ENCODE measurements around the gene IDNK.
A peak's percentile ranks its signal among the peaks of the same experiment; 100 is the strongest.
"Not testable (repeated sequence)": the region's sequence is repeated elsewhere in the genome, so short reads cannot be mapped to it uniquely, and the experiment has no call there.

IDNK gene

DNA sequence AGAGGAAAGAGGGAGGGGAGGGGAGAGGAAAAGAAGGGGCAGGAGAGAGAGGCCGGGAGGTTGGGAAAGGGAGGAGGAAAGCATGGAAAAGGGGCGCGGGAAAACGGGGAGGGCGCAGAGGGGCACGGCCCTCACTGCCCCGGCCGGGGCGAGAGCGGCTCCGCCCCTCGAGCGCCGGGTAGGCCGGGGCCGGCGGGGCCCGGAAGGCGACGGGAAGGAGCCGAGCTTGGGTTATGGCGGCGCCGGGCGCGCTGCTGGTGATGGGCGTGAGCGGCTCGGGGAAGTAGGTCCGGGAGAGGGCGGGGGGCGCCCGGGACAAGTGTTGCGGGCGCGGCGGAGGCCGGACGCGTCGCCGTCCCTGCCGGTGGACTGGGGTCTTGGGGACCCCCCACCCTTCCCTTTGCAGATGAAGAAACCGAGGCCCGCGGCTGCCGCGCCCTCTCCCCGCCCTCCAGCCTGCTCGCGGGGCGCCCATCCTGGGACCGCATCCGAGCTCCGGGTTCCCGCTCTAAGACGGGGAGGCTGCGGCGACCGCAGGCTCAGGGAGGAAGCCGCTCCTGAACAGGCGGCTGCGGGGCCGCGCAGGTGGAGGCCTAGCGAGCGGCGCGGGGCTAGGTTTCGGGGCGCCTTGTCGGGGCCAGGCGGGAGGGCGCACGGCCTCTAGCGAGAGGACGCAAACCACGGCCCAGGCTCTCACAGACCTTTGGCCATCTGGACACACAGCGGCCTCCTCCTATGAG, at the start of gene IDNK:
IDNK (plus strand) TSS at position 205 of the 740 bp plus-strand sequence; CDS start at position 234, 29 bp downstream.
- DNase-seq, result peak; percentile 61

DNA sequence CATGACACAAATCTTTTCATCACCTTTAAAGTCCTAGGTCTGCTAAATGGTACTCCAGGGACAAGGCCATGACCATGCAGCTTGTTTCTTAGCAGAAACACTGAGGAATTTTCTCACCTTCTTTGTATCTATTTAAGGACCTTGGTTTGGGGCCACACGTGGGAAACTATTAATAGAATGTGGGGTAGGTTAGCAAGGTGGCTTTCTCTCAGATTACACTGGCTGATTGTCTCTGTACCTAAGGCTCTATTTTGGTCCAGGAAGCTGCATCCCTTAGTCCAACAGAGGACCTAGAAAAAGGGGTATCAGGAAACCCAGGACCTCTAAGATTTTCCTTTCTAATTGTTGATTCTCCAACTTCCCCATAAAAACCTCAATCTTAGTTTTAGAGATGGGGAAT, 48.5 kb upstream of the IDNK start:
- DNase-seq, result no peak

DNA sequence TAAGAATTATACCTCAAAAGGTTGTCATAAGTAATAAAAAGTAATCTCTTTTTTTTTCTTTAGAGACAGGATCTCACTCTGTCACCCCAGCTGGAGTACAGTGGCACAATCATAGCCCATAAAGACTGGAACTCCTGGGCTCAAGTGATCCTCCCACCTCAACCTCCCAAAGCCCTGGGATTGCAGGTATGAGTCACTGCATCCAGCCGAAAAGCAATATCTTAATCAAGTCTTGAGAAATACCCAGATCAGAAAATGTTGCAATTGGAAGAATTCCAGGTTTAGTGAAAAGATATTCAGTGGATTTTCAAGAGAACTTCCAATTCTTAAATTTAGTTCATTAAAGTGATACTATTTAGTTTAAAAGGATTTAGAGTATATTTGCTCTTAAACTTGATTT, 40.9 kb upstream of the IDNK start:
- no peak for DNase-seq

DNA sequence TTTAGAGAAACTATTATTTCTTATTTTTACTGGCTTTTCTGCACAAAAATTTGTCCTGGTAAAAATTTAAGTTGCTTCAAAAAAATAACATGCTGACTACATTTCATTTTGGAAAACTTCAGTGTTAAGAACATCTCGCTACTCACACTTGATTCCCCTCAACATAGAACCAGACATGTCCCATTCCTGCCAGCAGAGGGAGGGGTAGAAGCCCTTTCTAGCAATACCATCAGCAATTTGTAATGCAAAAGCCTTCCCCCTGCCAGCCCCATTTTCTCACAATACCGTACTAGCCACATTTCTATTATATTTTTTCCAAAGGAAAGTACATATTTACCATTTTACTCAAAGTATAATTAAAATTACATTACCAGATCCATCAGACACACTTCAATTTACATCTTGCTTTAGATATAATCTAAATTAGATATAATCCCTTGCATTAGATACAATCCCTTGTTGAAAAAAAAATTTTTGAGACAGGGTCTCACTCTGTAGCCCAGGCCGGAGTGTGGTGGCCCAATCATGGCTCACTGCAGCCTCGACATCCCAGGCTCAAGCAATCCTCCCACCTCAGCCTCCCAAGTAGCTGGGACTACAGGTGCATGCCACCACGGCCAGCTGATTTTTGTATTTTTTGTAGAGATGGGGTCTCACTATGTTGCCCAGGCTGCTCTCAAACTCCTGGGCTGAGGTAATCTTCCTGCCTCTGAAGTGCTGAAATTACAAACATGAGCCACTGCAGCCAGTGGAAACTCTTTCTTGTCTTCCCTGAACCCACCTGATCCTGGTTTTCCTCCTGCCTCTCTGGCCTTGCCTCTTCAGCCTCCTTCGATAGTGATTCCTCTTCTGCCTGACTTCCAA, 39.6 kb upstream of the IDNK start:
- DNase-seq, result peak; percentile 40

DNA sequence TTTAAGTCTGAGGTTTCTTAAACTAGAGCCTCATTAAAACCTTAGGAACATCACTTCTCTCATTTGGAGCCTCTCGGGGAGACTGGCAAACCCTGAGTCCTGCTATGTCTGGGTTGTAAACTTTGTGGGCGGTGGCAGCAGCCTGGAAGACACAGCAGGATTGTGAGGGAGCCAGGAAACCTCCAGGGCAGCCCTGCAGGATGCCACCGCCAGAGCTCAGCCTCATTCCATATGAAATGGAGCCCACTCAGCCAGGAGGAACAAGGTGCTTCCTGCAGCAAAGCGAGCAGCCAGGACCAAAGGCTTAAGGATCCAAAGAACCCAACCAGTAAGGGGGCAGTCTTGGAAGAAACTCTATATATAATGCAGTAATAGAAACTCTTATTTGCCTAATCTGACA, 37.9 kb upstream of the IDNK start:
- DNase-seq, result no peak

DNA sequence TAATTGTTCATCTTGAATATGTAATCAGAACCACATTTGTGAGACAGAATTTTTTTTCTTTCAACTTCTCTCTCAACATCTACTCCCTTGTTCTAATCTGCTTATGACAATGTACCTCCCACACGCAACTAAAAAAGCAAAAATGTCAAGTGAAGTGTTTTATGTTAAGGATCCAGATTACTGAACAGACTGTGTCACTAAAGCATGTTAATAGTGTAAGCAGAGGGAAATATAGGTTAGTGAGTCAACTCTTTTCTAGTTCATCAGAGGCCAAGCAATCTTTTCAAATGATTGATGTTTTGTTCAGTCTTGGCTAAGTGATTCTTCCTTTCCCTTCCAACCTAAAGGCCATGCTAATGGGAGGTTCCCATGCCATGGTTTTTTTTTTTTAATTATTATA, 34.7 kb upstream of the IDNK start:
- DNase-seq, result no peak

DNA sequence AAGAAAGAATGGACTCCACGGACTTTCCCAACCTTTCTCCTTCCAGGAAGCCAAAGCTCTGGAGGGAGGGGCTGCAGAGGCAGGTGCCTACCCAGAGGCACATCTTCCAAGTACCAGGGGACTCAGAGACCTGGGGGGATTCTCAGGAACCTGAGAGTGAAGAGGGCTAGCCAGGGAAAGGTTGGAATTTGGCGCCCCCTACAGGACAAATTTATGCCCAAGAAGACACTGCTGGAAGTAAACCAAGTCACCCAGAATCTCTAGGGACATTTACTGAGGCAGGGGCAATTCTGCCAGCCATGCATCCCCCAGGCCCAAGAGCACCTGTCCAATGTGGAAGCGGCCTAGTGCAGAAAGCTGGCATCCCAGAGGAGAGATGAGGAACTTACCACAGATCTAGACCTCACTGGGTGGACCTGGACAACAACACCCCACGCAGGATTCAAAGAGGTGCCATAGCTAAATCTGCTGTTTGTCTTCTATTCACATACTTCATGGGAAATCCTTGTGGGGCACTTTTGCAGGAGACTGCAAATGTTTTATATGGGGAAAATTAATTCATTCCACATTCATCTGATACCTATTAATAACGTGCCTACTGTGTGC, 25.9 kb upstream of the IDNK start:
- DNase-seq, result peak; percentile 28

DNA sequence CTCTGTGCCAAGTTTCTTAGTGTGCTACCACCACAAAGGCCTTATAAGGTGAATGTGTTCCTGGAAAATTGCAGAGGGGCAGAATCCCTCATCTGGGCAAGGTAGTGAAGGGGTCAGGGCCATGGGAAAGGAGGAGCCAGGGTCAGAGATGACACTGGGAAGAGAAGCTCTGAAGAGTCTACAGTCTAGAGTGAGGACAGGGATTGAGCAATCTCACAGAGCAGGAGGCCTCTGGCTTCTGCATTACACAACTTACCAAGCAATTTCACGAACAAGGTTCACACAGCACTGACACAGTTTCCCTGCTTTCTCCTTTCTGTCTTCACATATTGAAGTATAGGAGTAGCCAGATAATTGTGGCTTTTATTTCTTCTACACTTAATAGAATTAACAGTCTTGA, 24.5 kb upstream of the IDNK start:
- DNase-seq, result no peak

DNA sequence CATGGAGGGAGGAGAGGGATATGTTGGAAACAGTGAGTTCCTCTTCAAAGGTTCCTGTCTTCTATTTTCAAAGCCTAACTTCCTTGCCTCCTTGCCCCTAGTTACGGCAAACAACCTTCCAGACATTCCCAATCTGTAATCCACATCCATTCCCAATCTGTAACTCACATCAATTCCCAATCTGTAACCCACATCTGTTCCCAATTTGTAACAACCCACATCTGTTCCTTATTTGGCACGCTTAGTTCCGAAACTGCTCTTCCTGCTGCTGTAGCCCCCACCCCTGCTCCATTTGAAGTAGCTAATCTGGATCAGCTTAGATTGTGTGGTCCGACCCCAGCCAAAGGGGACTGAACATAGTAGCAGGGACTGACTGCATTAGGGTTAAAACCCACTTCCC, 23.9 kb upstream of the IDNK start:
- no peak for DNase-seq

DNA sequence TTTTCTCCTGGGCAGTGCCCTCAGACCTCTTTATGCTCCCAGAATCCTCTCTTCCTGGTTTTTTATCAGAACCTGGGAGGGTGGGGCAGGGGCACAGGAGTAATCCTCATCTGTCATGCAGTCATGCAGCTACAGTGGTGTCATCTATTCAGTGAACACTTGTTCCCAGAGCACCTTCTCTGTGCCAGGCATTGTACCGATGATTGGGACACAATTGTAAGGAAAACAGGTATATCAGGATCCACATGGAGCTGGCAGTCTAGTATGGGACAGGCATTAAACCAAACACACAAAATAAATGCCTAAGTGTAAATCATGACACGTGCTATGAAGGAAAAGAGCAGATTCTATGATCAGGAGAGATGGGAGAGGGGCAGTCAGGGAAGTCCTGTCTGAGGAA, 21.5 kb upstream of the IDNK start:
- no peak for DNase-seq

DNA sequence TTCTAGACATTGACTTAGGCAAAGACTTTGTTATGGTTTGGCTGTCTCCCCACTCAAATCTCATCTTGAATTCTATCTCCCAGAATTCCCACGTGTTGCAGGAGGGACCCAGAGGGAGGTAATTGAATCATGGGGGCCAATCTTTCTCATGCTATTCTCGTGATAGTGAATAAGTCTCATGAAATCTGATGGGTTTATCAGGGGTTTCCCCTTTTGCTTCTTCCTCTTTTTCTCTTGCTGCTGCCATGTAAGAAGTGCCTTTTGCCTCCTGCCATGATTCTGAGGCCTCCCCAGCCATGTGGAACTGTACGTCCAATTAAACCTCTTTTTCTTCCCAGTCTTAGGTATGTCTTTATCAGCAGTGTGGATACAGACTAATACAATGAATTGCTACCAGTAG, 15.3 kb upstream of the IDNK start:
- DNase-seq, result not testable (repeated sequence)

DNA sequence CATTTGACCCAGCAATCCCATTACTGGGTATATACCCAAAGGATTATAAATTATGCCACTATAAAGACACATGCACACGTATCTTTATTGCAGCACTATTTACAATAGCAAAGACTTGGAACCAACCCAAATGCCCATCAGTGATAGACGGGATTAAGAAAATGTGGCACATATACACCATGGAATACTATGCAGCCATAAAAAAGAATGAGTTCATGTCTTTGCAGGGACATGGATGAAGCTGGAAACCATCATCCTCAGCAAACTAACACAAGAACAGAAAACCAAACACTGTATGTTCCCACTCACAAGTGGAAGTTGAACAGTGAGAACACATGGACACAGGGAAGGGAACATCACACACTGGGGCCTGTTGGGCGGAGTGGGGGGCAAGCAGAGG, 9.6 kb upstream of the IDNK start:
- not testable (repeated sequence) for DNase-seq

DNA sequence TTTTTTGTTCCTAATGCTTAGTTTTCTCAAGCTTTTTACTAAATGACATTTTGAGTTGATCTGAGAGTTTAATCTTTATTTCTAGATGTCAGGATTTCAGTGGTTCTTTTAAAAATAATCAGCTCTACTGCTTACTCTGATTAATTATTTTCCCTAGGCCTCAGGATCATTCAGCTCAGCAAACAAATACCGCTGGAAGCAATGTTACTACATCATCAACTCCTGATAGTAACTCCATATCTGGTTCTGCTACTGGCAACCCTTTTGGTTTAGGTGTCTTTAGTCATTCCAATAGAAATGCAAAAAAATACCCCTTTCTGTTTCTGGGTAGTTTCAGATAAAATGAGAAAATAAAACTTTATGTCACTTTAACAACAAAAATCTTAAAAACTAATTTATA, 5.6 kb upstream of the IDNK start:
- DNase-seq, result no peak

DNA sequence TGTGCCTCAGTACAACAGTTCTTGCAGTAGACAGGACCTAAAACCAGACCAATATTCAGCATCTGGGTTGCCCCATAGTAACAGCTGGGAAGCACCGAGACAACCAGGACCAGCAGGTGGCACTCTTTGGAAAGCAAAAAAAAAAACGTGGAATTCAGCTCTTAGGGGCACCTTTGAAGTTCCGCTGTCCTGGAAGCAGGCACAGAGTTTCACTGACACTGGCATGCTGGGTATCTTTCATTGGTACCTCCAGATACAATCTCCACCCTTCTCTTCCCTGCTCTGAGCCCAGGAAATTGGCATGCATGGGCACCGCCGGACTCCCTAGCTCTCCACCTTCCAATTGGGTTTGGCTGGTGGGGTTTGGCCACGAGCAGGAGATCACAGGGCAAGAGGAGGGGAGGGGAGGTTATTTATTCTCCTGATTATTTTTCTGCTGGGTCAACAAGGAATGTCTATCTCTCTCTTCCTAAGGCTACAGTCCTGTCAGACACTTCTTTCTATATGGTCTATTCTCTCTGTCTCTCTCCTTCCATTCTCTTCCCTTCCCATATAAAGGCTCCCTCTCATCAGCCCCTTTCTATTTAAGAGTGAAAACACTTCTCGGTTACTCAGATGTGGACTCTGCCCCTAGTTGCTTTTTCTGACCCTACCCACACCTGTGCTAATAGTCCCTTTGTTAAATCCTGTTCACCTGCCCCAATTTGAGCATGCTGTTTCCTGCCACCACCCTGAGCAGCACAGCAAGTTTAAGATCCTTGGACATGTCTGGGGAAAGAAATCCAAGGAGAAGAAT, 1.9 kb upstream of the IDNK start:
- DNase-seq, result peak; percentile 52

DNA sequence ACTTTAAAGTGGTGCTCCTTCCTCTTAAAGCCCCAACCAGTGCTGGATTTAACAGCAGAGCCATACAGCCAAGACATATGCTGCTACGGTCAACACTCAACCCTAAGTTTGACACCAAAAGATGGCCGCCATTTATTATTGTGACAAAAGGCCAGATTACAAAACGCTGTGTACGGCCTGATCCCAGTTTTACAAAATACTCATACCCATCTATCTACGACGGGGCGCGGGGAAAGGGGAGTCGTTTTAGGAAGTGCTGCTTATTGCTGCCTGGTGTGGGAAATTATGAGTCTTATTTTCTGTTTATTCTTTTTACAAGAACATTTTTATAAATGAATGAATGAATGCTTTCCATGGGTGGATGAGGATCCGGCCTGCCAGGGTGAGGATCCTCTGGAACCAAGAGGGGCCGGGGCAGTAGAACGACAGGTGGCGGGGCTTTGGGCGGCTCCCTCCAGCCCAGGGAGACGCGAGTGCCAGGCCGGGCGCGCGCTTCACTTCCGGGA, 457 bp upstream of the IDNK start:
- peak; percentile 8 for DNase-seq

DNA sequence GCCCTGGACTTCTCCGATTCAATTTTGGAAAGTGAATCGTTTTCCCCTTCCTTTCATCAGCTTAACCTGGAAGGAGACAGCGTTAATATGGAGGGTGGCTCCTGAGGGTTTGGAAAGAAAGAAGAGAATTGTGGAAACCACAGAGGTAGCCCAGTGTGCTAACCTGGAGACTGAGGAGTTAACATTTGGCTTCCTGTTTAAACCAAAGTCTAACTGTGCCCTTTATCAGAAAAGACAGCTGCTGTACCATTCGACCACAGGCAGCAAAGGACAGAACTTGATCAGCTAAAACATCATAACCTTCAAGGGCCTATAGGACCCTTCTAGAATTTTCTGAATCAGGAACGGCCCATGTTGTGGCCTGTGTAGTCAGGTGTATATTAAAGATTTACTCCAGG, 735 bp downstream of the IDNK start:
- peak; percentile 44 for DNase-seq

DNA sequence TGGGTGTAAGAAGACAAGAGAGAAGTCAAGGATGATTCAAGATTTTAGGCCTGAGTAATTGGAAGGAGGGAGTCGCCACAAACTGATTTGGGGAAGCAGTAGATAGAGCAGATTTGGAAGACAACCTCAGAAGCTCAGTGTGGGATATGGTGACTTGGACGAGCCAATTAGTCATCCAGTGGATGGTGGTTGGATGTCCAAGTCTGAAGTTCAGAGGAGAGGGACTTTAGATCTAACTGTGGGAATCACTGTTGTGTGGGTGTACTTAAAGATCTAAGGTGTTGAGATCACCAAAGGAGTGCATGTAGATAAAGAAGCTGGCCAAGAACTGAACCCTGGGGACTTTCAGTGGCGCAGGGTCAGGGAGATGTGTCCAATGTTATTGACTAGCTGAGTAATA, 2.2 kb downstream of the IDNK start:
- no peak for DNase-seq

DNA sequence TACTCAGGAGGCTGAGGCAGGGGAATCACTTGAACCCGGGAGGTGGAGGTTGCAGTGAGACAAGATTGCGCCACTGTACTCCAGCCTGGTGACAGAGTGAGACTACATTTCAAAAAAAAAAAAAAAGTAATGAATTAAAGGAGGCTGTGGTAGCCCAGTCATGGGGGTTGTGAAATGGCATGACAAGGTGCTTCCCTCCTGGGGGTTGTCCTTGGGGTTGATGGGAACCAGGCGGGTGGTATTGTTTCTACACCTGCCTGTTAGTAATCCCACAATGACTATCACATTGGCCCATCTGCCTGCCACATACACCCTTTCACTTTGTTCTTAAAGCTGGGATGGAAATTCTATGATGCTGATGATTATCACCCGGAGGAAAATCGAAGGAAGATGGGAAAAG, 5.6 kb downstream of the IDNK start:
- DNase-seq, result no peak

DNA sequence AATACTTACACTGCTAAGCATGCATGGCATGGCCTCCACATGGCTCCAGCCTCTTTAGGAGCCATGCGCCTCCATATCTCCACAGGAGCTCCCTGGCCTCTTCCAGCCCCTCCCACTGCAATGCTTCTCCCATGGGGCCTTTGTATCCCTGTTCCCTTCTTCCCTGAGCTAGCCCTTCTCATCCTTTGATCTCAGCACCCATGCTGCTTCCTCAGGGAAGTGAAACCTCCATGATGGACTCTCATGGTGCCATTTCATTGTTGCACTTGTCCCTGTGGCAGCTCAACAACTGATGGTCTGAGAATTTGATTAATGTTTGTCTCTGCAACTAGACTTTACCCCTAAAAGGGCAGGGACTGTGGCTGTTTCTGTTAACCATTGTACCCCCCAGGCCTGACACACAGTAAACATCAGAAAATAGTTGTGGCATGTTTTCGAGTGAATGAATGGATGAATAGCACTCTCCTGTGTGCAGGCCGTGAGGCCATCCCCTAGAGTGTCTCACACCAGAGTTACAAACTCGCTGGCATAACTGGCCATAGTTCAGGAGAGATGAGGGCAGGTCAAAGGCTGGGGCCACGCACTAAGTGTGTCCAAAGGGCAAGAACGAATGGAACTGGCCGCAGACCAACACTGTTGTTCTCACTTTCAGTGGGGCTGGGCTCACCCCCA, 6.6 kb downstream of the IDNK start:
- DNase-seq, result no peak

DNA sequence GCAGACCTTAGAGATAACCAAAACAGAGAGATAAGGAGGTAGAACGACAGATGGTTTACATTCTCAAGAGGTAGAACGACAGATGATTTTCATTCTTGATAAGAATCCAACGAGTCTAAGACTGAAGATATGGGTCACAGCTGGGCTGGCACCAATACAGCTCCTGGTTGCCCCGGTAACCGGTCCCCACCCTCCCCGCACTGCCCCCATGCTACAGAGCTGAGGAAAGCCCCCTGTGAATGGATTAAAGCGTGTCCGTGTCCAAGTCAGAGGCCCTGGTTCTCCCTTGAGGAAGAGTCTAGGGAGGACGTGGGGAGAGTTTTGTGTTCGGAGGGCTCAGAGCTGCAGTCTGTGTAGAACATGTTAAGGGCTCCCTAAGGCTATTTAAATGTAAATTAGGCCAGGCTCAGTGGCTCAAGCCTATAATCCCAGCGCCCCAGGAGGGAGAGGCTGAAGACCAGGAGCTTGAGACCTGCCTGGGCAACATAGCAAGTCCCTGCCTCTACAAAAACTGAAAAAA, 8.1 kb downstream of the IDNK start:
- no peak for DNase-seq

DNA sequence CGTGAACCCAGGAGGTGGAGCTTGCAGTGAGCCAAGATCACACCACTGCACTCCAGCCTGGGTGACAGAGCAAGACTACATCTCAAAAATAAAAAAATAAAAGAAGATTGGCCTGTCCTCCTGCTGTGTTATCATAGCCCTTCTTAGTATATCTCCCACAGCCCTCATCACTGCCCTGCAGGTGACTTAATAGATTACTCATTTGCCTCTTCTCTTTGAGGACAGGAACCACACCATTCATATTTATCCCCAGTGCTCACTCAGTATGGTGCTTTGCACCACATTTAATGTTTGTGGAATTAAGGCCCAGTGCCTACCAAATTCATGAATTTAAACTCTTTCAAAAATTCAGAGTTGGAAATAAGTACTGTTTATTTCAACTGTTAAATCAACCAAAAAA, 10.3 kb downstream of the IDNK start:
- DNase-seq, result no peak

DNA sequence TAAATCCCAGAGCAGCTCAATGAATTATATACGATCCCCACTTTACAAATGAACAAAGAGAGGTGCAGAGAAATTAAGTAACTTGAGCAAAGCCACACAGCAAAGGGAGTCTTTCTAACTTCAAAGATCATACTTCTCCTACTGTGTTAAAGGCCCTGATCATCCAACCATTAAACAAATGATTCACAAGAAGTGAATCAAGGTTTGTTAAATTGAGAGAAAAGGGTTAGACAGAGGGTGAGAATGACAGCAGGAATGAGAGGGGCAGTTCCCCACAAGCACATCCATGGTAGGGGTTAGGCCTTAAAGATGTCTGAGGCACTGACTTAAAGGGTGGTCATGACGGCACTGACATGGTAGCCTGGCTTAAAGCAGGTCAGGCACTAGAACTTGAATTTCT, 10.7 kb downstream of the IDNK start:
- DNase-seq, result no peak

All from CD4-positive, alpha-beta T cell treated with Interleukin-21 for 1 hour (primary cell).